ENCODE measurements around the gene GADD45G. TPM values are rescaled to one million over a fixed set of nuclear protein-coding genes. Genes with fewer than 3 reads are reported as not detected.

Gene GADD45G
- total RNA-seq, 1 experiment from 2014 or later: 10.6 TPM

DNA sequence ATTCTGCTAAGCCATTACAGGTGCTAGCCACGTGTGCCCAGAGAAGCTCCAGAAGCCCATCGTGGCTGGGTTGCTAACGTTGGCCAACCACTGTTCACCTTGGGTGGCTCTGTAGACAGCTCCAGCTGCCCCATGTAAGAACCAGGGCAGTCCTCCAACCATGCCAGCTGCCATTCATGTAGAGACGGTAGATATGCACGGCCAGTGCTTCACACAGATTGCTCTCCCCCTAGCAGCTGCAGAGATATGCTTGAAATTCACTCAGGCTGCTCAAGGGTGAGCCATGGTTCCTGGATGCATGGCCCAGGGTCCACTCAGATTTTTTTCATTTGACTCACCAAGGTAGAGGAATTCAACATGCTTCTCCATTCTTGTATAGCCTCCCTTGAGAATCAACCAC lies 31.0 kb downstream of the GADD45G start:
- CTCF ChIA-PET: no interaction called here
- no peak for ATAC-seq
- POLR2A ChIA-PET: no interaction called here
- H3K27ac Mint-ChIP-seq: no peak overlapping the region
- no peak overlapping the region for H3K4me3 Mint-ChIP-seq
- no peak for DNase-seq (ENCODE audit: low spot score)
- H3K27me3 Mint-ChIP-seq (ENCODE audit: low read depth): no peaks in the 10 kb centered on the region; the same call in 1 of the 2 replicates
- peaks cover 8% of the 10 kb centered on the region for H3K4me1 Mint-ChIP-seq
- TF ChIP-seq ZNF317 (CRISPR knock-in tag; IDR thresholded peaks at IDR 0.05; ENCODE audit: borderline replicate concordance, low read depth) (no peak), CBFB (CRISPR knock-in tag; IDR thresholded peaks at IDR 0.05; ENCODE audit: low read depth) (no peak)
- H3K9me3 Mint-ChIP-seq: no peaks in the 10 kb centered on the region
- no peaks in the 10 kb centered on the region for H3K36me3 Mint-ChIP-seq

DNA sequence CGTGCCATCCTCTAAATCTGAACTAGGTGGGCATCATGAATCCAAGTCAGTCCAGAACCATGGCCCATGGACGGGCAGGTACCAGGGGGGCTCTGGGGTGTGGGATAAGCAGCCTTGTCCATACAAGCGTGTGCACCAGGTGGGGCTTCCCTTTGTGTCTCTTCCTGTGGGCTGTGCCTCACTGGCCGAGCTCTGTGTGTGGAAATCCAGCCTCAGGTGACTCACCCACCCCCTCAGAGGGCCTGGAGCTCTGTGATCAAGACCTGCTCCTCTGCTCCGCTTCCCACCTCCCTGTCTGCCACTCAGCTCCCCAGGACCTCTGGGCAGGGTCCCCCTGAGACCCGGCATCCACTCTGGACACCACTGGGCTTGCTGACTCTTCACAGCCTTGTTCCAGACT lies 33.0 kb downstream of the GADD45G start:
- Mint-ChIP-seq H3K9me3 (no peaks in the 10 kb centered on the region), H3K4me3 (no peak overlapping the region), H3K27ac (no peak overlapping the region), H3K36me3 (no peaks in the 10 kb centered on the region), H3K4me1 (peaks cover 8% of the 10 kb centered on the region), H3K27me3 (ENCODE audit: low read depth) (no peaks in the 10 kb centered on the region; the same call in 1 of the 2 replicates)
- no peak for DNase-seq (ENCODE audit: low spot score)
- ATAC-seq: no peak
- ChIA-PET POLR2A (no interaction called here), CTCF (interaction anchor here (1.8 kb wide), 1 partner anchor 44 kb away, joined by 5 read pairs; no protein-coding TSS in a partner anchor)
- TF ChIP-seq, protein P1, sequence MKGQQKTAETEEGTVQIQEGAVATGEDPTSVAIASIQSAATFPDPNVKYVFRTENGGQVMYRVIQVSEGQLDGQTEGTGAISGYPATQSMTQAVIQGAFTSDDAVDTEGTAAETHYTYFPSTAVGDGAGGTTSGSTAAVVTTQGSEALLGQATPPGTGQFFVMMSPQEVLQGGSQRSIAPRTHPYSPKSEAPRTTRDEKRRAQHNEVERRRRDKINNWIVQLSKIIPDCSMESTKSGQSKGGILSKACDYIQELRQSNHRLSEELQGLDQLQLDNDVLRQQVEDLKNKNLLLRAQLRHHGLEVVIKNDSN (CRISPR knock-in tag; IDR thresholded peaks at IDR 0.05): no peak
- TF ChIP-seq NFE2L1 (CRISPR knock-in tag; IDR thresholded peaks at IDR 0.05) (no peak), FOXJ3 (CRISPR knock-in tag; IDR thresholded peaks at IDR 0.05; ENCODE audit: borderline replicate concordance) (no peak), JAZF1 (CRISPR knock-in tag; IDR thresholded peaks at IDR 0.05) (no peak), HMGA2 (CRISPR knock-in tag; IDR thresholded peaks at IDR 0.05) (no peak), ZBTB21 (CRISPR knock-in tag; IDR thresholded peaks at IDR 0.05; ENCODE audit: borderline replicate concordance) (no peak), JUN (CRISPR knock-in tag; IDR thresholded peaks at IDR 0.05) (no peak), ESRRA (CRISPR knock-in tag; IDR thresholded peaks at IDR 0.05; ENCODE audit: borderline replicate concordance) (no peak), ZNF423 (CRISPR knock-in tag; IDR thresholded peaks at IDR 0.05) (no peak), MYBL2 (CRISPR knock-in tag; IDR thresholded peaks at IDR 0.05) (no peak), GABPB1 (CRISPR knock-in tag; IDR thresholded peaks at IDR 0.05) (no peak), SMAD4 (CRISPR knock-in tag; IDR thresholded peaks at IDR 0.05) (no peak), EMX1 (CRISPR knock-in tag; IDR thresholded peaks at IDR 0.05) (no peak), TP53 (CRISPR knock-in tag; IDR thresholded peaks at IDR 0.05) (no peak), PRRX2 (CRISPR knock-in tag; IDR thresholded peaks at IDR 0.05) (no peak)
- TF ChIP-seq, protein P2, sequence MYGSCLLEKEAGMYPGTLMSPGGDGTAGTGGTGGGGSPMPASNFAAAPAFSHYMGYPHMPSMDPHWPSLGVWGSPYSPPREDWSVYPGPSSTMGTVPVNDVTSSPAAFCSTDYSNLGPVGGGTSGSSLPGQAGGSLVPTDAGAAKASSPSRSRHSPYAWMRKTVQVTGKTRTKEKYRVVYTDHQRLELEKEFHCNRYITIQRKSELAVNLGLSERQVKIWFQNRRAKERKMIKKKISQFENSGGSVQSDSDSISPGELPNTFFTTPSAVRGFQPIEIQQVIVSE (CRISPR knock-in tag; IDR thresholded peaks at IDR 0.05; ENCODE audit: borderline replicate concordance): no peak
- TF ChIP-seq, protein P3, sequence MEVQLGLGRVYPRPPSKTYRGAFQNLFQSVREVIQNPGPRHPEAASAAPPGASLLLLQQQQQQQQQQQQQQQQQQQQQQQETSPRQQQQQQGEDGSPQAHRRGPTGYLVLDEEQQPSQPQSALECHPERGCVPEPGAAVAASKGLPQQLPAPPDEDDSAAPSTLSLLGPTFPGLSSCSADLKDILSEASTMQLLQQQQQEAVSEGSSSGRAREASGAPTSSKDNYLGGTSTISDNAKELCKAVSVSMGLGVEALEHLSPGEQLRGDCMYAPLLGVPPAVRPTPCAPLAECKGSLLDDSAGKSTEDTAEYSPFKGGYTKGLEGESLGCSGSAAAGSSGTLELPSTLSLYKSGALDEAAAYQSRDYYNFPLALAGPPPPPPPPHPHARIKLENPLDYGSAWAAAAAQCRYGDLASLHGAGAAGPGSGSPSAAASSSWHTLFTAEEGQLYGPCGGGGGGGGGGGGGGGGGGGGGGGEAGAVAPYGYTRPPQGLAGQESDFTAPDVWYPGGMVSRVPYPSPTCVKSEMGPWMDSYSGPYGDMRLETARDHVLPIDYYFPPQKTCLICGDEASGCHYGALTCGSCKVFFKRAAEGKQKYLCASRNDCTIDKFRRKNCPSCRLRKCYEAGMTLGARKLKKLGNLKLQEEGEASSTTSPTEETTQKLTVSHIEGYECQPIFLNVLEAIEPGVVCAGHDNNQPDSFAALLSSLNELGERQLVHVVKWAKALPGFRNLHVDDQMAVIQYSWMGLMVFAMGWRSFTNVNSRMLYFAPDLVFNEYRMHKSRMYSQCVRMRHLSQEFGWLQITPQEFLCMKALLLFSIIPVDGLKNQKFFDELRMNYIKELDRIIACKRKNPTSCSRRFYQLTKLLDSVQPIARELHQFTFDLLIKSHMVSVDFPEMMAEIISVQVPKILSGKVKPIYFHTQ (CRISPR knock-in tag; IDR thresholded peaks at IDR 0.05): no peak
- TF ChIP-seq, protein P4, sequence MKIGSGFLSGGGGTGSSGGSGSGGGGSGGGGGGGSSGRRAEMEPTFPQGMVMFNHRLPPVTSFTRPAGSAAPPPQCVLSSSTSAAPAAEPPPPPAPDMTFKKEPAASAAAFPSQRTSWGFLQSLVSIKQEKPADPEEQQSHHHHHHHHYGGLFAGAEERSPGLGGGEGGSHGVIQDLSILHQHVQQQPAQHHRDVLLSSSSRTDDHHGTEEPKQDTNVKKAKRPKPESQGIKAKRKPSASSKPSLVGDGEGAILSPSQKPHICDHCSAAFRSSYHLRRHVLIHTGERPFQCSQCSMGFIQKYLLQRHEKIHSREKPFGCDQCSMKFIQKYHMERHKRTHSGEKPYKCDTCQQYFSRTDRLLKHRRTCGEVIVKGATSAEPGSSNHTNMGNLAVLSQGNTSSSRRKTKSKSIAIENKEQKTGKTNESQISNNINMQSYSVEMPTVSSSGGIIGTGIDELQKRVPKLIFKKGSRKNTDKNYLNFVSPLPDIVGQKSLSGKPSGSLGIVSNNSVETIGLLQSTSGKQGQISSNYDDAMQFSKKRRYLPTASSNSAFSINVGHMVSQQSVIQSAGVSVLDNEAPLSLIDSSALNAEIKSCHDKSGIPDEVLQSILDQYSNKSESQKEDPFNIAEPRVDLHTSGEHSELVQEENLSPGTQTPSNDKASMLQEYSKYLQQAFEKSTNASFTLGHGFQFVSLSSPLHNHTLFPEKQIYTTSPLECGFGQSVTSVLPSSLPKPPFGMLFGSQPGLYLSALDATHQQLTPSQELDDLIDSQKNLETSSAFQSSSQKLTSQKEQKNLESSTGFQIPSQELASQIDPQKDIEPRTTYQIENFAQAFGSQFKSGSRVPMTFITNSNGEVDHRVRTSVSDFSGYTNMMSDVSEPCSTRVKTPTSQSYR (CRISPR knock-in tag; IDR thresholded peaks at IDR 0.05): no peak
- TF ChIP-seq, protein P5, sequence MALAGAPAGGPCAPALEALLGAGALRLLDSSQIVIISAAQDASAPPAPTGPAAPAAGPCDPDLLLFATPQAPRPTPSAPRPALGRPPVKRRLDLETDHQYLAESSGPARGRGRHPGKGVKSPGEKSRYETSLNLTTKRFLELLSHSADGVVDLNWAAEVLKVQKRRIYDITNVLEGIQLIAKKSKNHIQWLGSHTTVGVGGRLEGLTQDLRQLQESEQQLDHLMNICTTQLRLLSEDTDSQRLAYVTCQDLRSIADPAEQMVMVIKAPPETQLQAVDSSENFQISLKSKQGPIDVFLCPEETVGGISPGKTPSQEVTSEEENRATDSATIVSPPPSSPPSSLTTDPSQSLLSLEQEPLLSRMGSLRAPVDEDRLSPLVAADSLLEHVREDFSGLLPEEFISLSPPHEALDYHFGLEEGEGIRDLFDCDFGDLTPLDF (CRISPR knock-in tag; IDR thresholded peaks at IDR 0.05): no peak
